ENCODE results near the gene SMOC2.

The SMOC2 gene

GRCh38 chr6:168581236-168581635 is 140.3 kb downstream of the SMOC2 start:
- DNase-seq: no peak

- DNase-seq: no peak
Measured at GRCh38 chr6:168581706-168582105, 140.7 kb downstream of the SMOC2 start.

DNA sequence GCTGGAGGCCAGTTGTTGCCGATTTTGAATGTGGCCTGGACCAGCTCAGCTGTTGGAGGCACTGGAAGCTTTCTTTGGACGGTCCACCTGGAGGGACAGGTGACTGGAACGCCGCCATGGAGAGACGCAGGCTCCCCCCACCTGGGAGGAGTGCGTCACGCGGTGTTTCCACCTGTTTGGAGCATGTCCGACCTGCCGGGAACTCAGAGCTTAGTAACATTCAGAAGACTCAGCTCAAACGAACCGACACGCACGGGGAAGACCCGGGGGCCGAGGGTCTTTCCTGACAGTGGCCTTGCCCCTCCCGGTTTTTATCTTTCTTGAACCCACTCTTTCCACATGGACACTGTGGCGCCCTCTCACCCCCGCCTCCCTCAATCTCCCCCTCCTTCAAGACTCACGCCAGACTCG is 141.6 kb downstream of the SMOC2 start:
- DNase-seq: no peak

- DNase-seq: no peak
Measured at GRCh38 chr6:168583126-168583525, 142.1 kb downstream of the SMOC2 start.

GRCh38 chr6:168583821-168584220 is 142.8 kb downstream of the SMOC2 start:
- DNase-seq: no peak

DNA sequence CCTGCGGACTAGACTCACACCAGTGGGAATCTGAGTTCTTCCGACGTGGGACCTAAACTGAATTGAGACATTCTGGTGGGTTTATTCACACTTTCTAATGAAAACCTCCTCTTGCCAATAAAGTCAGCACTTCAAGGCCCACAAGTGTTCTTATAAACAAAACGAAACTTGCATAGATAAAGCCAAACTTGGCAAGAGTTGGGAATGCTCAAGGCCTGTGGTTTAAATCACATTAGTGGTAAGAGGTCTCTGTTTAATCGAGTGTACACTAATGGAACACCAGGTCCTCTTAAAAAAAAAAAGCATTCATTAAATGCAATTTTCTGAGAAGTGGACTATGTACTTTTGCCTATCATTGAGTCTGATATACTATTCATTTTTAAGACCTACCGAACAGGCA is 143.3 kb downstream of the SMOC2 start:
- no peak for DNase-seq

DNA sequence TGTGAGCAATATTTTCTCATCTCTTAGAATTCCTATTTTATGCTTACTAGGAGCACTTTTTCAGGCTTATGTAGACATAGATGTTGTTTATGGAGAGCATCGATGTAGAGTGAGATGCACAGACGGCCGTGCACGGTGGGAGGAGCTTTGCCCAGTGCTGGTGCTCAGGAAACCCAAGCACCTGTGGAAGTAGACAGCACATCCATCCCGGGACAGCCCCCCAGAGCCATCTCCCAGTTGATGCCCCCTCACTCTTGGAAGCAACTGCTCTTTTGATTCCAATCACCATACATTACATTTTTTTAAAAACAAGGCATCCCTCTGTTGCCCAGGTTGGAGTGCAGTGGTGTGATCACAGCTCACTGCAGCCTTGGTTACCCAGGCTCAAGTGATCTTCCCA is 143.7 kb downstream of the SMOC2 start:
- DNase-seq: no peak

DNA sequence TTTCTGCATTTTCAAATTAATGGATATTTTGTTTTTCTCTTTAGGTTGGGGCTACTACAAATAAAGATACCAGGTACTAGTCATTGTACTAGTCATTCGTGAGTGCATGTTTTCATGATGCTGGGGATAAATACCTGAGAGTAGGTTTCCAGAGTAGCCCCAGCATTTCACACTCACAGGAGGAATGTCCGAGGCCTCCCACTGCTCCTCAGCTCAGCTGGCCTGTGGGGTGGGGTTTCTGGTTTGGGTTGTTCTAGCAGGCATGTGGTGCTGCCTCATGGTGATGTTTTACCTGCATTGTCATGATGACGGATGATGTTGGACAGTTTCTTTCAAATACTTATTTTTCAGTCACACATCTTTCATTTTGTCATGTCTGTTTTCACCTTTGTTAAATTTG is 144.5 kb downstream of the SMOC2 start:
- no peak for DNase-seq

DNA sequence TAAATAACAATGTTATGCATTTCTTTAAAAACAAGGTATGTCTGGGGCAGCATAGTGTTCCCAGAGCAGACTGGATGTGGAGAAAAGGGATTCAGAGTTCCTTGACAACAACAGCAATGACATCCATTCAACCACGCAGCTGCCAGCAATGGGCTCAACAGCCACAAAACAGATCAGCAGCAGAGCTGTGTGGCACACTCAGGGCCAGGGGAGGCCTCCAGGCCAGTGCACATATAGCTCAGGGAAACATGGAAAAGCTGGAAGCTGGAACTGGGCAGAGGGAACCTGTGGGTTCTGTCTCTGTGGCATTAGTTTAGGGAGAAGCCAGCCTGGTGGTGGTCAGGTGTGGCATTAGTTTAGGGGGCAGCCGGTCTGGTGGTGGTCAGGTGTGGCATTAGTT is 148.3 kb downstream of the SMOC2 start:
- no peak for DNase-seq

GRCh38 chr6:168590406-168590805 is 149.4 kb downstream of the SMOC2 start:
- no peak for DNase-seq

DNA sequence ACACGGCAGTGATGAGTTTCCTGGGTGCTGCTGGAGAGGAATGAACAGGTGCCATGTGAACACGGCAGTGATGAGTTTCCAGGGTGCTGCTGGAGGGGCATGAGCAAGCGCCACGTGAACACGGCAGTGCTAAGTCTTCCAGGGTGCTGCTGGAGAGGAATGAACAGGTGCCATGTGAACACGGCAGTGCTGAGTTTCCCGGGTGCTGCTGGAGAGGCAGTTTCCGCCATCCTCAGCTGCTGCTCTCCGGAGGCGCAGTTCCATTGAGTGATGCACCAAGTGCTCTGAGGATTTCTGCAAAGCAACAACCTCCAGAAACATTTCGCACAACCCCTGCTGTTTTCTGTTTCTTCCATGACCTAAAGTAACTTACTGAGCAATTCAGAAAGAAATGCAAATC is 155.4 kb downstream of the SMOC2 start:
- no peak for DNase-seq

- no peak for DNase-seq
Measured at GRCh38 chr6:168597471-168597875, 156.5 kb downstream of the SMOC2 start.

DNA sequence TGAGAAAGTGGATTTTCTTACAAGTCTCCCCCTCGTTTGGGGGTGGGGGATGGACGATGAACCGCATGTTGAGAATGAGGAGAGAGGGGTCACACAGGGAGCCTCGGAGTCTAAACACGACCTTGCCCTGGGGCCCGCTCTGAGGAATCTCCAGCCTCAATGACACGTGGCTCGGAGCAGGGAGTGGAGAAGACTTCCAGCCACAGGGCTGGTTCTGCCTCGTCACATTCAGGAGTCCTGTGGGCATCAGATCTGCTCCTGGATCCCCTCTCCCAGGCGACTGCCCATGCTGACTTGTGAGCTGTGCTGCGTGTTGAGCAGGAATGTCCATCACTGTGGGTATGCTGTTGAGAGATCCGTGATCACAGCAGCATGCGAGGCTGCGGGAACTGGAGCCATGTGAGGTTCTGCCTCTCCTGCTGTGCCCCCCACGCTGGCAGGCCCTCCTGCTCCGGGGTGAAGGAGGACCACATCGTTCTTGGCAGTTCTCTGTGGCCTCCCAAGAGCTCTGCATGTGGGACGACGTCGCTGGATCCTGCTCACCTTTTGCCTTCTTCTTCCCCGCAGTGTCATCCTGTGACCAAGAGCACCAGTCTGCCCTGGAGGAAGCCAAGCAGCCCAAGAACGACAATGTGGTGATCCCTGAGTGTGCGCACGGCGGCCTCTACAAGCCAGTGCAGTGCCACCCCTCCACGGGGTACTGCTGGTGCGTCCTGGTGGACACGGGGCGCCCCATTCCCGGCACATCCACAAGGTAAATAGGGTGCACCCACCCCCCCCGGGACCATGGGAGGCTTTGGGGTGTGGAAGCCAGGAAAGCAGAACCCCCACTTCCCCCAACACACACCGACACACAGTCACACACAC is 157.5 kb downstream of the SMOC2 start:
- no peak for DNase-seq

DNA sequence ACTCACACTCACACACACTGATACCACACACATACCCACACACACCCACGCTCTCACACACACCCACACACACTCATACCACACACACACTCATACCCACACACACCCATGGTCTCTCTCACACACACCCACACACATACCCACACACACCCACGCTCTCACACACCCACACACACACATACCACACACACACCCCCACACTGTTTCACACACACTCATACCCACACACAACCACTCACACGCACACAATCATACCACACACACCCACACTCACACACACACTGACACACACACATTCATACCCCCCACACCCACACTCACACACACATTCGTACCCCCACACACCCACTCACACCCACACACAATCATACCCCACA is 158.1 kb downstream of the SMOC2 start:
- no peak for DNase-seq

DNA sequence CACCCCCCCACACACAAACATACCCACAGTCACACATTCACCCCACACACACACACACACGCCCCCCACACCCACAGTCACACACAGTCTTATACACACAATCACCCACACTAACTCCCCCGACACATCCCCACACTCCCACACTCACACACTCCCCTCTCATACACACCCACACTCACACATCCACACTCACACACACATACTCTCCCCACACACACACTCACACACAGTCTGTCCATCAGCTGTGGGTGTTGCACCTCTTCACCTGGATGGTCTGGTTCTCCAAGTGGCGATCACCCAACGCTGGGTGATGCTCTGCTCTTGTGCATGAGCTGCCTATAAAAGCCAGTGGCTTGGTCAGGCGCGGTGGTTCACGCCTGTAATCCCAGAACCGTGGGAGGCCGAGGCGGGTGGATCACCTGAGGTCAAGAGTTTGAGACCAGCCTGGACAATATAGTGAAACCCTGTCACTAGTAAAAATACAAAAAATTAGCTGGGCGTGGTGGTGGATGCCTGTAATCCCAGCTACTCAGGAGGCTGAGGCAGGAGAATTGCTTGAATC is 158.9 kb downstream of the SMOC2 start:
- no peak for DNase-seq

DNA sequence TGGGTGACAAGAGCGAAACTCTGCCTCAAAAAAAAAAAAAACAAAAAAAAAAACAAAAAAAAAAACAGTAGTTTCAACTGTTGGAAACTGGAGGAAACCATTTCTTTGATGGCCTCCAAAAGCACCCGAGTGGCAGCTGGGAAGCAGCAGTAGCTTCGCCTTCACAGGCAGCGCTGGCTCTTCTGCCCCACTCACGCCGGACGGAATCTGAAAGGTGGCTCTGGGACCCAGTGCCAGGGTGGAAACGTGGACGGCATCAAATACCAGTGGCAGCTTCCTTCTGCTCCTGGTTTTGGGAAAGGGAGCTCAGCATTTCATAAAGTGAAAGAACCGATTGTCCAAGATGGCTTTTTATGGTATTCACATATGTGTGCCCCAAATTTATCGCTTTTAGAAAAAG is 159.4 kb downstream of the SMOC2 start:
- no peak for DNase-seq

DNA sequence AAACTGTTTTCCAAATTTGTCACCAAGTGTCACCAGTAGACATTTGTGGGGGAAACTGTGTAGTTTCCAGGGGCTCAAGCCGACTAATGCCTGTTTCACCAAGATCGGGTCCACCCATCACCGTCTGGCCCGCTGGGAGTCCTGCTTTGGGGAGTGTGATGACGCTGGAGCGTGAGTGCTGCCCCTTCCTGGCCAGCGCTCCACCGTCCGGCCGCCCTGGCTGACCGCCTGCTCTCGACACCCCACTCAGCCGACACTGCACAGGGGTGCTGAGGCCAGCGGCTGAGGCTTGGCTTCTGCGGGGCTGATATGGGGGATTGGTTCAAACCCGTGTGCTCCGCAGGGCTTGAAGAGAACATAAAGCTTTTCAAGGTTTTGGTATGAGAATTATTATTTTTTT is 160.1 kb downstream of the SMOC2 start:
- no peak for DNase-seq

DNA sequence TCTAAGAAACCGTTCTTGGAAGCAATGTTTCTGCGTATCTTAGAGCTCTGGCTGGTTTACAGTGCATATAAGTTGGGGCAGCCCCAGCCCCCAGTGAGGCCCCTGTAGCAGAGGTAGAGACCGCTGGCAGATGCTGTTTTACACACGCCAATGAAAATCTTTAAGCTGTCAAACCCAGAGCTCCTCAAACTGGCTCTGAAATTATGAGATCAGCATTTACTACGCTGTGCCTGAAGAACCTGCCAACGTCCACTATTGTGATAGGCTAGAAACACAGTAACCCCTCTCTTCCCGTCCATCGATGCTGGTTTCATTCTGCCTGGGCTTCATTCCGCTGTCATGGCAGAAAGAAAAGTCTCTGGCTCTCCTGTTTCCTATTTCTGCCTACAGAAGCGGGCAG is 160.6 kb downstream of the SMOC2 start:
- no peak for DNase-seq

- no peak for DNase-seq
Measured at GRCh38 chr6:168602576-168602975, 161.6 kb downstream of the SMOC2 start.

DNA sequence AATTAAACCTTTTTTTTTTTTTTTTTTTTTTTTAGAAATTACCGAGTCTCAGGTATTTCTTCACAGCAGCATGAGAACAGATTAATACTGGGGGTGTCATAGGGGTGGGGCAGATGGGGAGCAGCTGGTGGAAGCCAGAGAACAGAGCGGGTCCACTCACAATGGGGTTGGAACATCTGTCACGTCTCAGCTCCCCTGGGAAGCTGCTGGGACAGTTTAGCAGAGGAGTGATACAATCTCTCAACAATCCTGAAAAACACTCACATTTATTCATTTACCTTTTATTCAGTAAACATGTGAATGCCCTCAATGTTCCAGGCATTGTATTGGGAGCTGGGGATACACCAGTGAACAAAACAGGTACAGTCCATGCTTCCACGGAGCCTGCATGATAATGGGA is 162.2 kb downstream of the SMOC2 start:
- no peak for DNase-seq

GRCh38 chr6:168605964-168606363 is 165.0 kb downstream of the SMOC2 start:
- no peak for DNase-seq

GRCh38 chr6:168606722-168607121 is 165.7 kb downstream of the SMOC2 start:
- no peak for DNase-seq

DNA sequence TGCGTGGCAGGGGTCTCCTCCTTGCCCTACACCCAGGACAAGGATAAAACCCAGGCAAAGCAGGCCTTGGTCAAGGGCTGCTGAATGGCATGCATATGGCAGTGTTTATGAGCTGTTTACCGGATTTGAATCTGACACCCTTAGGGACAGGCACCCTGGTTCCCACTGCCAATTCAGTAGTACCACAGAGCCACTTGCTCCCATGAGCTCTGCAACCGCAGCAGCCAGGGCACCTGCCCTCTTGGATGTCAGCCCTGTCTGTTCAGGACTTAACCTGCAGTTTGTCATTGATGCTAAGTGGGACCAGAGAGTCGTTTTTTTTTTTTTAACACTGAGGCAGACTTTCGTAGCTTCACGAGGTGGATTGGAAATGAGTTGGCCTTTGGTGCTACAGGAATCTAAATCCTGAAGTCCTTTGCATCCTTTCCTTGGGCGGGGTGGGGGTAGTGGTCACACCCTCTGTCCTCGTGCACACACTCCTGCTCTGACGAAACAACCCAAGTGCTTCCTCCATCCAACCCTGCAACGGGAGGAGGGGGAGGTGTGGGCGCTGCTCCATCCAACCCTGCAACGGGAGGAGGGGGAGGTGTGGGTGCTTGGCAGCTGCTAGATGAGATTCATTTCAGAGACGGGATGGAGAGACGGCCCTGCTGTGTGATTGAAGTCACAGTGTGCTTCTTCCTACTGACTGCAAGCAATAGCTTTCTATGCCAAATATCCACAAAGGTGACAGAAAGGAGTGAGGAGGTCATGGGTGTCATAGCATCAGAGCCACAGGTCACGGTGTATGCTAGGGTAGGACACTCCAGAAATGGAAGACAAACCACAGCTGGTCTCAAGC is 166.5 kb downstream of the SMOC2 start:
- no peak for DNase-seq

DNA sequence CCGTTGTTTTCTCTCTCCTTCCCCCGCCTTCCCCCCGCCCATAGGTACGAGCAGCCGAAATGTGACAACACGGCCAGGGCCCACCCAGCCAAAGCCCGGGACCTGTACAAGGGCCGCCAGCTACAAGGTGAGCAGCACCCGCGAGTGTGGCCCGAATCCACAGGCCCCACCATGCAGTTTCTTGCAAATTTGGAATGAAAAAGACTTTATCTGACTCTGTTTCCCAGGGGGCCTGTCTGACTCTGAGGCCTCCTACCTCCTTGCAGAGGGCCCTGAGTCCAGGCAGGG is 167.1 kb downstream of the SMOC2 start:
- DNase-seq: no peak
